NCI-H2196 (cell line): ENCODE measurements around the gene SOX21.

Experiments
- DNase-seq: peaks from one replicate; lab custom pipeline; 2025; ENCODE audit not compliant: unreplicated experiment; lab: John Stamatoyannopoulos, UW

Gene SOX21

DNA sequence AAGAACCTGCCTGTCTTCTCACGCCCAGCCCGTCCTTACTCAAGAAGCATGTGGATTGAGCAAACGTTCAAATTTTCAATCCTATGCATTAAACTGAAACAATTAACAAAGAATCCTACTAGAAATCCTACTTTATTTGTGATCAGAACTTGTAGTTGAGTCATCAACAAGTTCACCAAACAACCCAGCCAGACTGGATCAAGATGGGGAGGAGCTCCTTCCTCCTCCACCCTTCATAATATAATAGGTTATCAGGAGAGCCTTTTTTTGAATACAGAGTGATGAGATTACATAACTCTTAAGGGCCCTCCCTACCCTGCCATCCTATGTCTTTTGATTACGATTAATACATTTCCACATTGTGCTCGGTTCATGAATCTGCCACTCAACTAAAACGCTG lies 32.7 kb downstream of the SOX21 start:
- no peak for DNase-seq

DNA sequence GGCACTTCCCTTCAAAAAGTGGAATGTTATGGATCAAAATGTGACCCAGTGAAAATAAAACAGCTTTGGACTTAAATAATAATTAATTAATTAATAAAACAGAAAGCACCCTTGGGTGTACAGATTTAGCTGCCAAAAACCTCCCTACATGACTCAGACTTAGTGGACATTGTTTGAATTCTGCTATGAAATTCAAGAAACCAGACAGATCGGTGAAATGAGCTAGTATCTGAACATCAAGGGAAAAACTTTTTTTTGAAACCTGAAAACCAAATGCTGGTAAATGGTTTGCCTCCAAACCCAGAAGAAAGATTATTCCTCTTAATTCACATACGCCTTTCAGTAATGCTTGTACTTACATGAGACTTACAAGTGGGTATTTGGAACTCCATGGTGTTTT lies 33.5 kb downstream of the SOX21 start:
- no peak for DNase-seq

- no peak for DNase-seq
Measured at GRCh38 chr13:94677799-94678198, 34.5 kb downstream of the SOX21 start.

DNA sequence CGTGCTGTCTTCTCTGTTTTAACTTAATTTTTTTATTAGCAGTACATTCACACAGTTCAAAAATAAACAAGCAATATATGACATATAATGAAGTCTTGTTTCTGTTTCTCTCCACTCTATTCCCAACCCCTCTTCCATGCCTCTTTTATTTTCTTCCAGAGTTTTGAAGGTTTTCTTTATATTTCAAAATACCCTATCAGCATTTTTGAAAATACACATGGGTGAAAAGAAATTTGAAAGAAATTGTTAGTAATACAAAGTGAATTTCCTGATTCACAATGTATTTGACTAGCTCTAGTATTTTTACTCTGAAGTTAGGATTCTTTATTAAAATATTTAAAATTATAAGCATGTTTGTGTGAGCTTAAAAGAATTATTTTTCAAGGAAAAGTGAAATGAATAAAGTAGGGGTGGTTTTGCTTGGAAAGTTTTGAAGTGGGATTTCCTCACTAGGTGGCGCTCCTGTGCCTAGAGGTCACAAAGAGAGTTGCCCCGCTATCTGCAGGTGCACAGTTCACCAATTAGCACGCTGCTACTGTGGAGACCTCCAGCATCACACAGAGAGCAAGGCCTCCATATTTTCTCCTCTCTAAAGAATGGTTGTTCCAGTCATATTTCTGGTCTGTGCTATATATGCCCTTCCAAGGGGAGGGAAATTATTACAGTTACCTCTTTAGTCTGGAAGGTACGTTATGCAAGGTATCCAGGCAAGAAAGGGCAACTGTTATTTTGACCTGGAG lies 37.6 kb downstream of the SOX21 start:
- DNase-seq: peak; percentile 33

GRCh38 chr13:94673851-94674250 lies 38.5 kb downstream of the SOX21 start:
- no peak for DNase-seq

- DNase-seq: no peak
Measured at GRCh38 chr13:94672400-94672799, 39.9 kb downstream of the SOX21 start.

DNA sequence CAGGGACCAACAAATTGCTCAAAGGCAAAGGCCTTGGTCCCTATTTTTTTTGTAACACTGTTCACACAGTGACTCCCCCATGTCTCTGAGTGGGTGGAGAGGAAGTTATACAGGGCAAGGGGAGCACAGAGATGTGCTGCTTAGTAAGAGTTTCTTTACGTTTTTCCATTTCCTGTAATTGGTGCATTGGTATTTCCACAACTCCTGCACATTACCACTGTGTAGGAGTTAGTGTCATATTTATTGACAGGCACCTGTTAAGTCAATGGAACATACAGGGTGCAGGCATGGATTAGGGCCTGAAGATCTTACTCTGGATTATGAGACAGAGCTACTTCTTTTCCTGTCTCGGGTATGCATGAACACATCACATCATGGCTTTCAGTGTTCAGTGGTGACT lies 45.2 kb downstream of the SOX21 start:
- no peak for DNase-seq

- DNase-seq: no peak
Measured at GRCh38 chr13:94666065-94666464, 46.3 kb downstream of the SOX21 start.

GRCh38 chr13:94664889-94665288 lies 47.5 kb downstream of the SOX21 start:
- no peak for DNase-seq

GRCh38 chr13:94662274-94662945 lies 49.9 kb downstream of the SOX21 start:
- no peak for DNase-seq

GRCh38 chr13:94661406-94661805 lies 50.9 kb downstream of the SOX21 start:
- DNase-seq: no peak

DNA sequence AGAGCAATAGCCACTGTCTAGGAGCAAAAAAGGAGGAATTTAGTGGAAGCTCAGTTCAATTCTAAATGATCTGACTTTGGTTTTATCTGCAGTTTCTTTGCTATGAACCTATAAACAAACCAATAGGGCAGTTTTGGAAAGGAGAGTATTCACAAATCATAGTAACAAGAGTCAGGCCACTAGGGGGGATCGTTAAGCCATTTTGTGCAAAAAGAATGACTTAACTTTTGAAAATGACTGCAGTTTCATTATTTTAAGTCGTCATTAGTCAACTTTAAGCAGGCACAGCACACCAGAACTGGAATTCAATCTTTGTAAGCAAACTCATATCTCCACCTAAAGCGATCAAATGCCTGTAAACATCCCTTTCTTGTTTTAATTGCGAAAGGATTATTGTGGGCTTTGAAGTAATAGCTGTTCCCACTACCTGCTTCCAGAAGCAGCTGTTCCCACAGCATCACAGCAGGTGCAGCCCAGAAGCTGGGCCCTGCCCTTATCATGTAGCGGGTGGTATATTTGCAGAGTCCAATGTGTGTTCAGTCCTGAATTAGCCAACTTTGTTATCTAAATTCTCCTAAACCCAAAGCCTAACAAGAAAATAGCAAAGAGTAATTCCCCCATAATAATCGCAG lies 51.5 kb downstream of the SOX21 start:
- no peak for DNase-seq
